HG03064 (cell line): ENCODE results near the gene IRGC.

ENCODE experiments used
- ATAC-seq: cut with Tn5 transposase; IDR thresholded peaks from one replicate; pipeline ENCODE4 v1.9.1; 2021; ENCODE audit warnings: low read depth; ENCODE audit not compliant: unreplicated experiment

IRGC gene

GRCh38 chr19:43690444-43690843 lies 25.4 kb upstream of the IRGC start:
- no peak for ATAC-seq

GRCh38 chr19:43690890-43691289 lies 25.0 kb upstream of the IRGC start:
- no peak for ATAC-seq

- ATAC-seq = no peak
Measured at GRCh38 chr19:43691755-43692154, 24.1 kb upstream of the IRGC start.

GRCh38 chr19:43692385-43692784 lies 23.5 kb upstream of the IRGC start:
- ATAC-seq = no peak

GRCh38 chr19:43692877-43693276 lies 23.0 kb upstream of the IRGC start:
- no peak for ATAC-seq

- no peak for ATAC-seq
Measured at GRCh38 chr19:43694553-43694952, 21.3 kb upstream of the IRGC start.

- no peak for ATAC-seq
Measured at GRCh38 chr19:43695985-43696704, 19.7 kb upstream of the IRGC start.

- no peak for ATAC-seq
Measured at GRCh38 chr19:43697295-43697694, 18.6 kb upstream of the IRGC start.

GRCh38 chr19:43699506-43700394 lies 16.1 kb upstream of the IRGC start:
- ATAC-seq = no peak

- no peak for ATAC-seq
Measured at GRCh38 chr19:43700395-43701000, 15.4 kb upstream of the IRGC start.

GRCh38 chr19:43704002-43704705 lies 11.7 kb upstream of the IRGC start:
- no peak for ATAC-seq

- ATAC-seq = no peak
Measured at GRCh38 chr19:43705729-43706128, 10.1 kb upstream of the IRGC start.

- ATAC-seq = no peak
Measured at GRCh38 chr19:43707158-43707712, 8.6 kb upstream of the IRGC start.

GRCh38 chr19:43708716-43709115 lies 7.2 kb upstream of the IRGC start:
- ATAC-seq = no peak

- ATAC-seq = no peak
Measured at GRCh38 chr19:43711751-43712355, 4.0 kb upstream of the IRGC start.

GRCh38 chr19:43713208-43713607 lies 2.7 kb upstream of the IRGC start:
- no peak for ATAC-seq

GRCh38 chr19:43718627-43719377 lies 2.9 kb downstream of the IRGC start:
- ATAC-seq = no peak

GRCh38 chr19:43719378-43719868 lies 3.5 kb downstream of the IRGC start:
- no peak for ATAC-seq

- no peak for ATAC-seq
Measured at GRCh38 chr19:43719918-43720317, 4.0 kb downstream of the IRGC start.
